Measurements from ENCODE around the gene HEXD.
"Not testable (repeated sequence)": the region's sequence is repeated elsewhere in the genome, so short reads cannot be mapped to it uniquely, and the experiment has no call there.

The HEXD gene

GRCh38 chr17:82396601-82397435, 21.3 kb upstream of the HEXD start:
- no peak for DNase-seq (ENCODE audit: low read depth in 2 of 2)

DNA sequence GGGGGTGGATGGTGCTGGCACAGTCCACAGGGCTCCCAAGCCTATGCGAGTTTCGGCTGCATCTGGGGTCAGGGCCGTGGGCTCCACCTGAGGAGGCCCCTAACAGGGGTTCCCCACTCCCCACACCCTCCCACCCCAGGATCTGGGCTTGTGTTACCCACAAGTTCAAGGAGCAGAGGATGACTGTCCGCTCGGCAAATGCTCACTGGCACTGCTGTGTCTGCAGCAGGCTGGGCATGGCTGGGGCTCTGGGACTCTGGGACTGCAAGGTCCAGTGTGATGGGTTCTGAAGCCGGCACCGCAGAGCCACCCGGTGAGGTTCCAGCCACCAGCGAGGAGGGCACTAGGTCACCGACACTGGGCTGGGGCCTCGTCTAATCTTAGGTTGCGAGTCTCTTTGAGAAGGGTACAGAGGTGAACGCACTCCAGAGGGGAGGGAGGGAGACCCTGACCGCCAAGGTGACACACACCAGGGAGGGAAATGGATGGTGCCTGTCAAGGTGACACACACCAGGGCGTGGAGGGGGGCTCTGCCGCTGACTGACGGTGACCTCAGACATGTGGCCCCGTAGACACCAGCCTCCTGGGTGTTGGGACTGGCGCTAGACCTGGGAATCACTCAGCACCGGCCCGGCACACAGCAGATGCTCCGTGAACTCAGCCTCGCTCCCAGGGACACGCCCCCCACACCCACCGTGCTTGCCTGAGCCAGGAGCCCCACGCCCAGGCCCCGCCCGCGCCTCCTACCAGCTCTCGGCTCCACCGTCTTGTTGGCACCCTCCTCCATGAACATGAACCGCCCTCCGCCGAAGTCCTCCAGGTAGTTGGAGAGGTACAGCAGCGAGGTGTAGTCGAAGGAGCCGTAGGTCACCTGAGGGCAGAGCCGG, 20.5 kb upstream of the HEXD start:
- DNase-seq (ENCODE audit: low read depth in 2 of 2): no peak

- no peak for DNase-seq (ENCODE audit: low read depth in 2 of 2)
Measured at GRCh38 chr17:82399041-82399441, 19.1 kb upstream of the HEXD start.

GRCh38 chr17:82399601-82400101, 18.5 kb upstream of the HEXD start:
- no peak for DNase-seq (ENCODE audit: low read depth in 2 of 2)

DNA sequence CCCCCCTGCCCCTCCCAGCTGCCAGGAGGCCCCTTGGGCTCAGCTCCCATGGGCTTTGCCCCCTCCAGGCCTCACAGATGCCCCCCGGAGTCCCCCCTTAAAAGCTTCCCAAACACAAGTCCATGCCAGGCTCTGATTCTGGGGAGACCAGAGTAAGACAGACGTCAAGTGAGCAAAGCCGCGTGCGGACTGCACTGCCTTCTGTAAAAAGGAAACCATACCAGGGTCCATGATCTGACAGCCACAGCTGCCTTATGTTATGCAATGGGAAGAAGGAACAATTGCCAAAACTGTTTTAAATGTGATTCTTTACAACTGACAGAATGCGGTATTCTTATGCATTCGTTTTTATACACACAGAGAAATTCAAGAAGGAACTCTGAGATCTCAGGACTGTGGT, 17.9 kb upstream of the HEXD start:
- no peak for DNase-seq (ENCODE audit: low read depth in 2 of 2)

- peak in 1 of 2 donors; percentile 22 for DNase-seq (ENCODE audit: low read depth in 2 of 2)
Measured at GRCh38 chr17:82400830-82401229, 17.3 kb upstream of the HEXD start.

DNA sequence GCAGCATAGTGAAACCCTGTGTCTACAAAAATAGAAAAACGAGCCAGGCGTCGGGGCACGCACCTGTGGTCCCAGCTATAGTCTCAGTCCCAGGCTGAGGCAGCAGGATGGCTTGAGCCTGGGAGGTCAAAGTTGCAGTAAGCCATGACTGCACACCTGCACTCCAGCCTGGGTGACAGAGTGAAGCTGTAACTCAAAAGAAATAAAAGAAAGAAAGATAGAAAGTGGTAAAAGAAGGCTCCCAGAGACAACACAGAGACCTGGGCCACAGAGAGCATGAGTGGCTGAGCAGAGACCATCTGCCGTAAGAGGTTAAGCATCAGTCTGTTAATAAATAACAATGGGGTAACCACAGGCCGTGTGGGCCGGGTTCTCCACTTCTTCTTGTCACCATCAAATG, 15.3 kb upstream of the HEXD start:
- DNase-seq (ENCODE audit: low read depth in 2 of 2): no peak

- no peak for DNase-seq (ENCODE audit: low read depth in 2 of 2)
Measured at GRCh38 chr17:82403662-82404660, 14.2 kb upstream of the HEXD start.

DNA sequence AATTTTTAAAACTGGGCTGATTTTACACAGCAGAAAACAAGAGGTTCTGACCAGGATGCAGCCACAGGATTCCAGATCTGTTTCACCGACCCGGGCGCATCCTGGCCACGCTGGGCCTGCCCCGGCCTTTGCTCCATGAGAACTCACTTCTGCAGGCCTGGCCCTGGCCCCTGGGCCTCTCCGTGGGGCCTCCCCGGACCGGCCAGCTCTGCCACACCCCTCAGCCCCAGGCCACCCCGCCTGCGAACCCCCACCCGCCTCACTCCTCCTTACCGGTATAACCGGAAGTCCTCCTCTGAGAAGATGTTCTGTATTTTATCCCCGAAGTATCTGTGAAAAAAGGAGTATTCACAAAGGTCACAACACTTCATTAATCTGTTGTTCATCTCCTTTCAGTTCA, 13.1 kb upstream of the HEXD start:
- no peak for DNase-seq (ENCODE audit: low read depth in 2 of 2)

DNA sequence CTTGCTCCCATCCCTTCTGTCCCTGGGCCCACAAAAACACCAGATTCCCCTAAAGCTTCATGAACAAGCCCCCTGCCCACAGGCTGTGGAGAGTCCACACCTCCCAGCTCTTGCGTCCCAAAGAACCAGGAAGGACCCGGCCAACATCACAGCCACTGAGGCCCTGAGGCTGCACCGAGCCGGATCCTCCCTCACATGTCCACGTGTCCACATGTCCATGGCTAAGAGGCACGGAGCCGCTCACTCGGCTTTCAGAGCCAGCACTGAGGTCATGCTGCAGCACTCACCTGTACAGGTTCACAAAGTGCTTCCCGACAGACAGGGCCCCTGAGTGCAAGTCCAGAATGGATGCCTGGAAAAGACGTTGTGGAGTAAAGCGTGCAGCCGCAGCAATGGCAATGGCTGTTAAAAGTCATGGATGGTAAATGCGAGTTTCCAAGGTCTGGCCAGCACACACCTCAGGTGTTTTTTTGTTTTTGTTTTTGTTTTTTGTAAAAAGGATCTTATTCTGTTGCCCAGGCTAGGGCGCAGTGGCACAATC, 11.9 kb upstream of the HEXD start:
- DNase-seq (ENCODE audit: low read depth in 2 of 2): no peak

GRCh38 chr17:82407255-82407654, 10.9 kb upstream of the HEXD start:
- no peak for DNase-seq (ENCODE audit: low read depth in 2 of 2)

- no peak for DNase-seq (ENCODE audit: low read depth in 2 of 2)
Measured at GRCh38 chr17:82408288-82408937, 9.7 kb upstream of the HEXD start.

DNA sequence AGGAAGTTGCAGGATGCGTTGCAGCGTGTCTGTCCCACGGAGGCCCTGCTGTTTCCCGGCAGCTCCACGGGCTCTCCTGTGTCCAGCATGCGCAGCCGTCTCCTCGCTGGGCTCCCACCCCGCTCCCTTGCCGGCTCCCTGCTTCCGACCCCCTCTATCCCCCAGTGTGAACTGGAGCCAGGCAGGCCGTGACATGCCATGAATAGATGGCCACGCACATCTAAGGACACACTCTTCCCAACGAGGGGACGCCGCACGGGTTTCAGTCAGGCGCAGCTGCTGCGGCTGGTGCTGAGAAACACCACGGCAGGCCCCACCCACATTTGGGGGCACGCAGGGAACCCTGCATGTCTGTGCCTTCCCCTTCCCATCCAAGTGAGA, 9.2 kb upstream of the HEXD start:
- DNase-seq (ENCODE audit: low read depth in 2 of 2): no peak

DNA sequence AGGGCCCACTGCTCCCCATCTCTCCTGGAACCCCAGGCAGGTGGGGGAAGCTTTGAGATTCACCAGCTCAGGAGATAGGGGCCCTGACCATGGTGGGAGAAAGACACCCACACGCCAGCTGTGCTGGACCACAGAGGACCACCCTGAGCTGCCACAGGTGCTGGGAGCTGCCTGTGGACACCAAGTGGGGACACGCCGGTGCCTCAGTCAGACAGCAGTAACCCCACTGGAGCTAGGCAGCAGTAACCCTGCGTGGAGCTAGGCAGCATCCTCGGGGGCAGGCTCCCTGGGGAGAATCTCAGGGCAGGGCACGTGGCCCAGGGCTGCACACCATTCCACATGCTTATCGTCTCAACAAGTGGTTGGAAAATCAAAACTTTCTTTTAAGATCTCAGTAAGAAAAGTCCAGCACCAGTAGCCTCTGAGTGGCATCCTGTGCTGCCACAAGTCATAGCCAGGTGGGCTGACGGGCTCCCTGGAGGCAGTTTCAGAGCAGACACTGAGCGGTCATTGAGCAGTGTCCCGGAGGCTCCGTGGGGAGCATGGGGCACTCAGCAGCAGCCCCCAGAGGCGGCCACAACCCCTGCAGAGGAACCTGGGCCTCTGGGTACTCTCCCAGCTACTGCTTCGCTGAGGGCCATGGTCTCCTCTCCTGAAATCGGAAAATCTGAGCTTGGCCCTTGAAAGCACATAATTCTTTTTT, 8.0 kb upstream of the HEXD start:
- DNase-seq (ENCODE audit: low read depth in 2 of 2): no peak

DNA sequence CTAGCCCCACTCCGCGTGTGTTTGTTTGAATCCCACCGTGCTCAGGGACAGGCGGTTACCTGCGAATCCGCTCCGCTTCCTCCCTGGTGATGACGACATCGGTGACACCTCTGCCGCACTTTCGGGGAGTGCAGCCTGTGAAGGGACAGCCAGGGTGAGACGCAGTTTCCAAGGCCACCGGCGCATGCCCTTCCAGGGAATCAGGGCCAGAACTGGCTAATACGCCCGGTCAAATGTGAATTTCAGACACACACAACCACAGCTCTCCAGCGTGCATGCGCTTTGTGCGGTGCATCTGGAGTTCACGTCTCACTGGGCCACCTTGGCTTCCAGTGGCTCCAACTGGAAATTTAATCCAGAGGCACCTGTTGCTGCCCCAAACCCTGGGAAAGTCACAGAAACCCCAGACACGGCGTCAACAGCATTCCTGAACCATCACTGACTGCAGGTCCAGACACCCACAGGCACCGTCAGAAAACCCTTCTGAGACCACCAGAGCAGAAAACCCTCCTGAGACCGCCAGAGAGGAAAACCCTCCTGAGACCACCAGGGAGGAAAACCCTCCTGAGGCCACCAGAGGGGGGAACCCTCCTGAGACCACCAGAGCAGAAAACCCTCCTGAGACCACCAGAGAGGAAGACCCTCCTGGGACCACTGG, 6.6 kb upstream of the HEXD start:
- DNase-seq (ENCODE audit: low read depth in 2 of 2): no peak

- not testable (repeated sequence) for DNase-seq (ENCODE audit: low read depth in 2 of 2)
Measured at GRCh38 chr17:82412081-82412480, 6.1 kb upstream of the HEXD start.

DNA sequence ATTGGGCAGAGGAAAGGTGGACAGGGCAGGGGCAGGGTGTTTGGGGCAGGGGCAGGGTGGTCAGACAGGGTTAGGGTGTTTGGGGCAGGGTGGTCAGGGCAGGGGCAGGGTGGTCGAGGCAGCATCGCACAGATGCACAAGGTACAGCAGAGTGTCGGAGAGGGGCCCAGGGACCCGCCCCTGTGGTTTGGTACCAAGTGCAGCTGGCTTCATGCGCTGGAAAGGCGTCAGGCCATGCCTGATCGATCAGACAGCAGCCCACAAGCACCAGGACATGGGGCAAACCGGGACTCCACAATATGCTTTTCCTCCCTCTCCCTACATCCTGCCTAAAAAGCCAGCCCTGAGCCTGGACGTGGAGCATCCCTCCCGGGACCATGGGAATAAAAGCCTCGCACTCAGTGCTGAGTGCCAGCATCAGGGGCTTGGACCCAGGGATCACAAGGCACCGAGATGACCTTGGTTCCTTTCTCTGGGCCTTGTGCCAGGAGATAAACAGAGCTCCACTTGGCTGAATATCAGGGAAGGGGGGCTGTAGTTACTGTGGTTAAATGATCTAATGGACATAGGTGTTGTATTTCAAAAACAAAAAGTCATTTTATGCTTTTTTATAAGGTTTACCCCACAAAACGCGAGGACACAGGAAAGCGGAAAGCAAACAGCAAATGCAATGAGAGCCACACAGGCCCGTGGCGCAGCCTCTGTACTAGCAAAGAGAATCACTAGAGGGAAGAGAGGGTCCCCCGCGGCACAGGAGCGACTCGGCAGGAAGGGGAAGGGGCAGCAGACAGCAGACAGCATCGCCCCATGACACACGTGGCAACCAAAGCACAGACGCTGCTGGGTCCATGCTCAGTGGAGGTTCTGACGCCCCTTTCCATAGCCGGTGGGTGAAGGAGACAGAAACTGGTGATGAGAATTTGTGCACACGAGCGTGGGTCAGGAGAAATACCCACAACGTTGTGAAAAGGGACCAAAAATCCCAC, 5.3 kb upstream of the HEXD start:
- no peak for DNase-seq (ENCODE audit: low read depth in 2 of 2)

DNA sequence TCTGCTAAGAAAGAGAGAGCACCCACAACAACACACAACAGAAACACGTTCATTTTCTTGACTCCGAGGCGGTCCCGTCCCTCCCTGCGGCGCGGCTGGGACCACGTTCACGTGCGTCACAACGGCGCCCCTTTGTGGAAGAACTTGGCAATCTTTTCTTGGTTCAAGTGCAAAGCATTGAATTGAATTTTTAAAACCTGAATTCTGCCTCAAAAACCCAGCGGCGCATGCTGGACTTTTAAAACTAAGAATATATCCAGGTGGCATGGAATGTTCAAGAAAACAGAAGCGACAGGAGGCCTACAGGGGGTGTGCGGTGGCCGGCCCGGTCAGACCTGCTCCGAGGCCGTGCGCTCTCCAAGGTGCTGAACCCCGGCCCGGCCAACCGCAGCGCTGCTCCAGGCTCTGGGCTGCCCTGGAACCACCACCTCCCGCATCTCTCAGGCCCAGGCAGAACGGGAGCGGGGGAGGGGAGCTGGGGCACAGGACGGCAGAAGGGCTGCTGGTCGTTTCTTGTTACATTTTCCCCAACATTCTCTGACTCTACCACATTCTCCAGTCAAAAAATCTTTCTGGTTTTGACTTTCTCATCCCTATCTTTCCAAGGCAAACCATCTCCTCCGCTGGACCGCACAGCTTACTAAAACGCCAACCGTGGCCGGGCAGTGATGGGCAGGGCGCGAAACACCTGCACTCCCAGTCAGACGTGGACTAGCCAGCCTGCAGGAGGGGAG, 3.4 kb upstream of the HEXD start:
- peak; percentile 50 to 70 for DNase-seq (ENCODE audit: low read depth in 2 of 2)
